K562 (cell line): ENCODE results near the gene YIPF4. TPM values are rescaled to one million over a fixed set of nuclear protein-coding genes. Genes with fewer than 3 reads are reported as not detected.

Experiments used
- ARNT ChIP-seq, 2 experiments: fragments of 450-650 bp; IDR thresholded peaks; 2 replicates each; pipeline ENCODE4 v1.6.1; 2016; ENCODE audit warnings: mild to moderate bottlenecking in 1 of 2
- ASH1L ChIP-seq: fragments of 450-650 bp; IDR thresholded peaks from 2 replicates; pipeline ENCODE4 v1.6.1; 2018; ENCODE audit warnings: borderline replicate concordance, mild to moderate bottlenecking, low read depth; ENCODE audit not compliant: partially characterized antibody
- CREBBP ChIP-seq: IDR thresholded peaks from one replicate; pipeline ENCODE4 v1.6.1; 2012; ENCODE audit warnings: low read depth, mild to moderate bottlenecking, control low read depth, inconsistent platforms, low read length
- ETS2 ChIP-seq: IDR thresholded peaks from 2 replicates; pipeline ENCODE4 v1.6.1; 2016; ENCODE audit warnings: borderline replicate concordance, missing genetic modification characterization, mild to moderate bottlenecking, moderate library complexity, missing compliant biosample characterization; ENCODE audit not compliant: poor library complexity, severe bottlenecking
- FOXJ3 ChIP-seq: sonication (generic); formaldehyde crosslinking; IDR thresholded peaks from 2 replicates; pipeline ENCODE4 v1.4.0; 2020; ENCODE audit warnings: mild to moderate bottlenecking, missing genetic modification reagents
- ID3 ChIP-seq, 2 experiments: fragments of 250-450 bp in 1 of 2; fragments of 450-650 bp in 1 of 2; sonication (Bioruptor Pico) in 1 of 2; IDR thresholded peaks; 2 replicates each; pipeline versions ENCODE4 v1.6.1 to v1.8.0; 2016 to 2021; ENCODE audit warnings: mild to moderate bottlenecking in 2 of 2, moderate library complexity in 2 of 2, missing compliant biosample characterization in 1 of 2, missing genetic modification characterization in 1 of 2
- MYC ChIP-seq, 2 experiments: fragments of 250-450 bp in 1 of 2; sonication (Bioruptor Pico) in 1 of 2; IDR thresholded peaks; 2 replicates each; pipeline versions ENCODE4 v1.5.1 to v1.6.1; 2012 to 2021; ENCODE audit warnings: low read depth in 2 of 2, borderline replicate concordance in 1 of 2, improper control_type of control experiment in 1 of 2, low read length in 1 of 2, mild to moderate bottlenecking in 1 of 2, moderate library complexity in 1 of 2
- PCBP1 ChIP-seq: fragments of 200-400 bp; formaldehyde crosslinking; IDR thresholded peaks from 2 replicates; pipeline ENCODE4 v1.6.1; 2018; ENCODE audit warnings: mild to moderate bottlenecking, low read depth, low read length; ENCODE audit not compliant: poor library complexity, severe bottlenecking
- PHF8 ChIP-seq: fragments of 200-600 bp; sonication (generic); IDR thresholded peaks from 2 replicates; pipeline ENCODE4 v1.6.1; 2012; ENCODE audit warnings: mixed run types, mild to moderate bottlenecking, inconsistent platforms, low read length, moderate library complexity, borderline replicate concordance
- PML ChIP-seq: IDR thresholded peaks from 2 replicates; pipeline ENCODE4 v1.6.1; 2012; ENCODE audit warnings: low read length, inconsistent platforms
- PTBP1 ChIP-seq: fragments of 200-400 bp; formaldehyde crosslinking; IDR thresholded peaks from 2 replicates; pipeline ENCODE4 v1.6.1; 2017; ENCODE audit warnings: low read depth, low read length
- PTTG1 ChIP-seq: fragments of 450-650 bp; IDR thresholded peaks from 2 replicates; pipeline ENCODE4 v1.6.1; 2016; ENCODE audit warnings: low read depth, mild to moderate bottlenecking, missing genetic modification characterization, missing compliant biosample characterization
- STAG1 ChIP-seq: sonication (generic); formaldehyde crosslinking; IDR thresholded peaks from 2 replicates; pipeline ENCODE4 v1.5.0; 2020; ENCODE audit warnings: missing genetic modification reagents, borderline replicate concordance
- TCF3 ChIP-seq: sonication (generic); formaldehyde crosslinking; IDR thresholded peaks from 2 replicates; pipeline ENCODE4 v1.4.0; 2020; ENCODE audit warnings: mild to moderate bottlenecking, missing genetic modification reagents
- ZKSCAN8 ChIP-seq: fragments of 200-800 bp; sonication (Bioruptor generic); IDR thresholded peaks from 2 replicates; pipeline ENCODE4 v1.6.1; 2016; ENCODE audit warnings: missing genetic modification characterization, missing compliant biosample characterization
- ZNF12 ChIP-seq: sonication (generic); formaldehyde crosslinking; IDR thresholded peaks from 2 replicates; pipeline ENCODE4 v1.4.0; 2020; ENCODE audit warnings: mild to moderate bottlenecking, missing genetic modification reagents
- ZNF121 ChIP-seq: sonication (generic); formaldehyde crosslinking; conservative IDR thresholded peaks from 2 replicates; pipeline ENCODE4 v1.8.0; 2022; ENCODE audit warnings: missing genetic modification reagents
- polyA plus RNA-seq, 8 experiments: library from polyadenylated mRNA; depleted of rRNA in 4 of 8; stranded (reverse) in 5 of 8; unstranded in 3 of 8; fragments of >200 nt; fragmentation: Nextera tagmentation in 2 of 8; fragmentation: Illumina TruSeq in 1 of 8; extraction: Ambion mirVana in 2 of 8; extraction: Trizol in 1 of 8; gene quantifications; 2 replicates each; pipeline versions ENCODE4 v1.2.1 to v1.2.3, GENCODE V29; 2011 to 2014; ENCODE audit warnings: inconsistent platforms in 1 of 8, missing spikeins in 1 of 8
- total RNA-seq, 7 experiments: library from RNA; depleted of rRNA in 6 of 7; stranded (reverse); fragments of >200 nt in 6 of 7; fragmentation: Illumina TruSeq in 2 of 7; extraction: Trizol in 2 of 7; gene quantifications; 2 replicates each; pipeline versions ENCODE4 v1.2.1 to v1.2.3, GENCODE V29; 2011 to 2021; ENCODE audit warnings: low replicate concordance in 1 of 7
- TF ChIP-seq, protein P1 (sequence below): fragments of 450-650 bp; formaldehyde crosslinking; IDR thresholded peaks from 2 replicates; pipeline ENCODE4 v1.4.0; 2020; ENCODE audit warnings: mild to moderate bottlenecking, mixed read lengths
- TF ChIP-seq, protein P2 (sequence below): fragments of 450-650 bp; IDR thresholded peaks from 2 replicates; pipeline ENCODE4 v1.6.1; 2014; ENCODE audit warnings: low read depth, mild to moderate bottlenecking, moderate library complexity, borderline replicate concordance
- TF ChIP-seq, protein P3 (sequence below), 2 experiments: fragments of 150-350 bp in 1 of 2; IDR thresholded peaks; 2 replicates each; pipeline ENCODE4 v1.6.1; 2012 to 2016; ENCODE audit warnings: low read depth in 2 of 2, low read length in 2 of 2, mild to moderate bottlenecking in 1 of 2, moderate library complexity in 1 of 2

Gene YIPF4
- total and polyA plus RNA-seq, 9 of the 15 experiments (the other 6 are each of a cell fraction or from before 2014, with no cell fraction given), result 4.9 to 46.9 (median 17.5) TPM

GRCh38 chr2:32356681-32357317 is 79.1 kb downstream of the YIPF4 start, which contains the start of gene BIRC6 (continued):
- TF ChIP-seq ASH1L (no peak), PTTG1 (tag) (no peak), FOXJ3 (no peak), STAG1 (CRISPR knock-in tag) (no peak), TCF3 (CRISPR knock-in tag) (peak; percentile 14; the same call in 1 of the 2 replicates), ZNF121 (no peak), ETS2 (tag) (no peak), MYC (IDR thresholded peaks at IDR 0.05; ENCODE audit: low read depth, low read length) (peak; percentile 97), MYC (CRISPR knock-in tag; IDR thresholded peaks at IDR 0.05; ENCODE audit: borderline replicate concordance, low read depth) (0 out of 2 replicates have a peak, but pooled peaks have one; percentile 79), CREBBP (no peak), PHF8 (peak; percentile 95), PCBP1 (peak; percentile 85), ID3 (CRISPR knock-in tag; IDR thresholded peaks at IDR 0.05) (no peak), ID3 (tag; IDR thresholded peaks at IDR 0.05) (no peak), ZKSCAN8 (CRISPR knock-in tag) (no peak), PML (peak; percentile 77), ZNF12 (CRISPR knock-in tag) (peak; percentile 21; the same call in 1 of the 2 replicates), ARNT (IDR thresholded peaks at IDR 0.05) (no peak), PTBP1 (no peak)
- TF ChIP-seq, protein P1, sequence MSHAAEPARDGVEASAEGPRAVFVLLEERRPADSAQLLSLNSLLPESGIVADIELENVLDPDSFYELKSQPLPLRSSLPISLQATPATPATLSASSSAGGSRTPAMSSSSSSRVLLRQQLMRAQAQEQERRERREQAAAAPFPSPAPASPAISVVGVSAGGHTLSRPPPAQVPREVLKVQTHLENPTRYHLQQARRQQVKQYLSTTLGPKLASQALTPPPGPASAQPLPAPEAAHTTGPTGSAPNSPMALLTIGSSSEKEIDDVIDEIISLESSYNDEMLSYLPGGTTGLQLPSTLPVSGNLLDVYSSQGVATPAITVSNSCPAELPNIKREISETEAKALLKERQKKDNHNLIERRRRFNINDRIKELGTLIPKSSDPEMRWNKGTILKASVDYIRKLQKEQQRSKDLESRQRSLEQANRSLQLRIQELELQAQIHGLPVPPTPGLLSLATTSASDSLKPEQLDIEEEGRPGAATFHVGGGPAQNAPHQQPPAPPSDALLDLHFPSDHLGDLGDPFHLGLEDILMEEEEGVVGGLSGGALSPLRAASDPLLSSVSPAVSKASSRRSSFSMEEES (CRISPR knock-in tag), result no peak
- TF ChIP-seq, protein P2, sequence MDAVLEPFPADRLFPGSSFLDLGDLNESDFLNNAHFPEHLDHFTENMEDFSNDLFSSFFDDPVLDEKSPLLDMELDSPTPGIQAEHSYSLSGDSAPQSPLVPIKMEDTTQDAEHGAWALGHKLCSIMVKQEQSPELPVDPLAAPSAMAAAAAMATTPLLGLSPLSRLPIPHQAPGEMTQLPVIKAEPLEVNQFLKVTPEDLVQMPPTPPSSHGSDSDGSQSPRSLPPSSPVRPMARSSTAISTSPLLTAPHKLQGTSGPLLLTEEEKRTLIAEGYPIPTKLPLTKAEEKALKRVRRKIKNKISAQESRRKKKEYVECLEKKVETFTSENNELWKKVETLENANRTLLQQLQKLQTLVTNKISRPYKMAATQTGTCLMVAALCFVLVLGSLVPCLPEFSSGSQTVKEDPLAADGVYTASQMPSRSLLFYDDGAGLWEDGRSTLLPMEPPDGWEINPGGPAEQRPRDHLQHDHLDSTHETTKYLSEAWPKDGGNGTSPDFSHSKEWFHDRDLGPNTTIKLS, result peak; percentile 71
- TF ChIP-seq, protein P3, sequence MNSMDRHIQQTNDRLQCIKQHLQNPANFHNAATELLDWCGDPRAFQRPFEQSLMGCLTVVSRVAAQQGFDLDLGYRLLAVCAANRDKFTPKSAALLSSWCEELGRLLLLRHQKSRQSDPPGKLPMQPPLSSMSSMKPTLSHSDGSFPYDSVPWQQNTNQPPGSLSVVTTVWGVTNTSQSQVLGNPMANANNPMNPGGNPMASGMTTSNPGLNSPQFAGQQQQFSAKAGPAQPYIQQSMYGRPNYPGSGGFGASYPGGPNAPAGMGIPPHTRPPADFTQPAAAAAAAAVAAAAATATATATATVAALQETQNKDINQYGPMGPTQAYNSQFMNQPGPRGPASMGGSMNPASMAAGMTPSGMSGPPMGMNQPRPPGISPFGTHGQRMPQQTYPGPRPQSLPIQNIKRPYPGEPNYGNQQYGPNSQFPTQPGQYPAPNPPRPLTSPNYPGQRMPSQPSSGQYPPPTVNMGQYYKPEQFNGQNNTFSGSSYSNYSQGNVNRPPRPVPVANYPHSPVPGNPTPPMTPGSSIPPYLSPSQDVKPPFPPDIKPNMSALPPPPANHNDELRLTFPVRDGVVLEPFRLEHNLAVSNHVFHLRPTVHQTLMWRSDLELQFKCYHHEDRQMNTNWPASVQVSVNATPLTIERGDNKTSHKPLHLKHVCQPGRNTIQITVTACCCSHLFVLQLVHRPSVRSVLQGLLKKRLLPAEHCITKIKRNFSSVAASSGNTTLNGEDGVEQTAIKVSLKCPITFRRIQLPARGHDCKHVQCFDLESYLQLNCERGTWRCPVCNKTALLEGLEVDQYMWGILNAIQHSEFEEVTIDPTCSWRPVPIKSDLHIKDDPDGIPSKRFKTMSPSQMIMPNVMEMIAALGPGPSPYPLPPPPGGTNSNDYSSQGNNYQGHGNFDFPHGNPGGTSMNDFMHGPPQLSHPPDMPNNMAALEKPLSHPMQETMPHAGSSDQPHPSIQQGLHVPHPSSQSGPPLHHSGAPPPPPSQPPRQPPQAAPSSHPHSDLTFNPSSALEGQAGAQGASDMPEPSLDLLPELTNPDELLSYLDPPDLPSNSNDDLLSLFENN (IDR thresholded peaks at IDR 0.05; ENCODE audit: low read depth in 2 of 2, low read length in 2 of 2), result no peak
